ENCODE results near the gene WFIKKN1. TPM values are rescaled to one million over a fixed set of nuclear protein-coding genes. Genes with fewer than 3 reads are reported as not detected.

Gene WFIKKN1
- total and polyA plus RNA-seq, 2 of the 13 experiments (the other 11 are each of a cell fraction or from before 2014, with no cell fraction given): 1.7 to 4.9 TPM

GRCh38 chr16:636206-637080 is 5.7 kb downstream of the WFIKKN1 start, which contains the start of gene METTL26 (continued):
- TF ChIP-seq ARNT2 (CRISPR knock-in tag; IDR thresholded peaks at IDR 0.05; ENCODE audit: low read depth): peak; percentile 92
- TF ChIP-seq LRRFIP1 (CRISPR knock-in tag; conservative IDR thresholded peaks at IDR 0.05): no peak
- TF ChIP-seq ZBTB40 (IDR thresholded peaks at IDR 0.05): no peak
- TF ChIP-seq ZBTB40 (CRISPR knock-in tag; IDR thresholded peaks at IDR 0.05): peak; percentile 2; the same call in 1 of the 2 replicates
- TF ChIP-seq TARDBP (CRISPR knock-in tag; IDR thresholded peaks at IDR 0.05): no peak; the same call in 1 of the 2 replicates
- no peak for TF ChIP-seq ZNF280D (CRISPR knock-in tag; IDR thresholded peaks at IDR 0.05)
- TF ChIP-seq SMARCE1 (IDR thresholded peaks at IDR 0.05; ENCODE audit: borderline replicate concordance): no peak
- 0 out of 2 replicates have a peak, but pooled peaks have one; percentile 40 for TF ChIP-seq ZNF510 (CRISPR knock-in tag; IDR thresholded peaks at IDR 0.05; ENCODE audit: low read depth)
- TF ChIP-seq ATF4 (CRISPR knock-in tag; IDR thresholded peaks at IDR 0.05): peak in 1 of 2 experiments; percentile 73; a peak in 1 of 4 replicates
- TF ChIP-seq SP5 (CRISPR knock-in tag; IDR thresholded peaks at IDR 0.05; ENCODE audit: borderline replicate concordance, low read depth): no peak
- TF ChIP-seq FLYWCH1 (CRISPR knock-in tag; IDR thresholded peaks at IDR 0.05): no peak
- peak; percentile 94; the same call in 1 of the 2 replicates for TF ChIP-seq SSRP1 (CRISPR knock-in tag; IDR thresholded peaks at IDR 0.05)
